GM21723 (cell line): Measurements from ENCODE around the gene LEPROT.
A peak's percentile ranks its signal among the peaks of the same experiment; 100 is the strongest.

Experiments
- ATAC-seq: cut with Tn5 transposase; IDR thresholded peaks from one replicate; pipeline ENCODE4 v1.9.1; 2021; ENCODE audit warnings: mild to moderate bottlenecking, moderate library complexity; ENCODE audit not compliant: unreplicated experiment

LEPROT gene

GRCh38 chr1:65412256-65412983 is 8.0 kb upstream of the LEPROT start:
- ATAC-seq: no peak

- no peak for ATAC-seq
Observed at GRCh38 chr1:65412984-65413375, 7.5 kb upstream of the LEPROT start.

GRCh38 chr1:65414538-65414937 is 5.9 kb upstream of the LEPROT start:
- no peak for ATAC-seq

- ATAC-seq: no peak
Observed at GRCh38 chr1:65416767-65417166, 3.7 kb upstream of the LEPROT start.

GRCh38 chr1:65417729-65418128 is 2.7 kb upstream of the LEPROT start:
- ATAC-seq: no peak

- ATAC-seq: no peak
Observed at GRCh38 chr1:65418522-65419185, 1.8 kb upstream of the LEPROT start.

- ATAC-seq: peak; percentile 89
Observed at GRCh38 chr1:65419681-65420589, 533 bp upstream of the LEPROT start.

- ATAC-seq: no peak
Observed at GRCh38 chr1:65421351-65422025, 1.0 kb downstream of the LEPROT start.

GRCh38 chr1:65422241-65423203 is 2.1 kb downstream of the LEPROT start:
- no peak for ATAC-seq

- ATAC-seq: no peak
Observed at GRCh38 chr1:65423884-65424572, 3.6 kb downstream of the LEPROT start.

GRCh38 chr1:65424573-65424889 is 4.1 kb downstream of the LEPROT start:
- ATAC-seq: no peak

- ATAC-seq: no peak
Observed at GRCh38 chr1:65425006-65425405, 4.5 kb downstream of the LEPROT start.

- no peak for ATAC-seq
Observed at GRCh38 chr1:65425697-65426096, 5.2 kb downstream of the LEPROT start.

- ATAC-seq: no peak
Observed at GRCh38 chr1:65429078-65429477, 8.6 kb downstream of the LEPROT start.

- no peak for ATAC-seq
Observed at GRCh38 chr1:65429806-65430205, 9.3 kb downstream of the LEPROT start.

GRCh38 chr1:65431111-65431705 is 10.7 kb downstream of the LEPROT start:
- ATAC-seq: no peak

GRCh38 chr1:65432918-65433317 is 12.4 kb downstream of the LEPROT start:
- ATAC-seq: no peak

- no peak for ATAC-seq
Observed at GRCh38 chr1:65434255-65434654, 13.8 kb downstream of the LEPROT start.

- no peak for ATAC-seq
Observed at GRCh38 chr1:65434760-65435159, 14.3 kb downstream of the LEPROT start.
